Pulmonary artery endothelial cell (primary cell): ENCODE data around the gene LCE1C. TPM values are rescaled to one million over a fixed set of nuclear protein-coding genes. Genes with fewer than 3 reads are reported as not detected.

Source experiments
- DNase-seq: peaks from one replicate; pipeline ENCODE4 v3.0.0-alpha.2; 2011; ENCODE audit warnings: low read depth, low spot score
- total RNA-seq: library from RNA; depleted of rRNA; stranded (reverse); fragments of >200 nt; gene quantifications from 2 replicates; pipeline ENCODE4 v1.2.3, GENCODE V29; 2014

The LCE1C gene
- not detected in 2 replicates for total RNA-seq

- DNase-seq: no peak
Measured at GRCh38 chr1:152806576-152806975, at the start of gene LCE1C. TSS of gene LCE1C (minus strand) at chr1:152806651. CDS start at chr1:152805478, 1,173 bp downstream.

- DNase-seq: no peak
Measured at GRCh38 chr1:152855661-152856060, 49.2 kb upstream of the LCE1C start.

- DNase-seq: no peak
Measured at GRCh38 chr1:152842556-152842955, 36.1 kb upstream of the LCE1C start, which contains the start of gene LCE6A. TSS of gene LCE6A (plus strand) at chr1:152842856. CDS start at chr1:152843521, 665 bp downstream.

GRCh38 chr1:152836870-152837269 lies 30.4 kb upstream of the LCE1C start:
- no peak for DNase-seq

GRCh38 chr1:152827173-152827572 lies 20.7 kb upstream of the LCE1C start, which contains the start of gene LCE1A:
TSS of gene LCE1A (plus strand) at chr1:152827473. CDS start at chr1:152827473, 0 bp downstream.
- DNase-seq: no peak

GRCh38 chr1:152824964-152825363 lies 18.5 kb upstream of the LCE1C start:
- no peak for DNase-seq

- no peak for DNase-seq
Measured at GRCh38 chr1:152823294-152823693, 16.8 kb upstream of the LCE1C start.

GRCh38 chr1:152817309-152817708 lies 10.9 kb upstream of the LCE1C start:
- DNase-seq: no peak

GRCh38 chr1:152811671-152812070 lies 5.2 kb upstream of the LCE1C start, which contains the start of gene LCE1B:
TSS of gene LCE1B (plus strand) at chr1:152811971. CDS start at chr1:152812447, 476 bp downstream.
- DNase-seq: no peak

- no peak for DNase-seq
Measured at GRCh38 chr1:152811050-152811449, 4.6 kb upstream of the LCE1C start.

- no peak for DNase-seq
Measured at GRCh38 chr1:152801333-152801732, 5.1 kb downstream of the LCE1C start.

- DNase-seq: no peak
Measured at GRCh38 chr1:152796421-152796820, 10.0 kb downstream of the LCE1C start, which contains the start of gene LCE1D. TSS of gene LCE1D (plus strand) at chr1:152796721. CDS start at chr1:152797795, 1,074 bp downstream.

GRCh38 chr1:152795686-152796085 lies 10.8 kb downstream of the LCE1C start:
- no peak for DNase-seq

GRCh38 chr1:152786077-152786476 lies 20.4 kb downstream of the LCE1C start, which contains the start of gene LCE1E:
TSS of gene LCE1E (plus strand) at chr1:152786257. CDS start at chr1:152787300, 1,043 bp downstream.
- no peak for DNase-seq

GRCh38 chr1:152783095-152783494 lies 23.4 kb downstream of the LCE1C start:
- DNase-seq: no peak

- DNase-seq: no peak
Measured at GRCh38 chr1:152777510-152778137, 28.8 kb downstream of the LCE1C start.

GRCh38 chr1:152776361-152776760 lies 30.1 kb downstream of the LCE1C start:
- no peak for DNase-seq

GRCh38 chr1:152774875-152775274 lies 31.6 kb downstream of the LCE1C start, which contains the start of gene LCE1F:
TSS of gene LCE1F (plus strand) at chr1:152775140. CDS start at chr1:152776372, 1,232 bp downstream.
- DNase-seq: no peak

- DNase-seq: no peak
Measured at GRCh38 chr1:152770411-152770810, 36.0 kb downstream of the LCE1C start.

GRCh38 chr1:152768847-152769533 lies 37.5 kb downstream of the LCE1C start:
- DNase-seq: no peak

GRCh38 chr1:152761609-152762213 lies 44.7 kb downstream of the LCE1C start:
- DNase-seq: no peak
